NT2/D1 (cell line): ENCODE results near the gene NKAPL.

Experiments
- DNase-seq: peaks from one replicate; pipeline ENCODE4 v3.0.0-alpha.2; 2011; ENCODE audit warnings: low read depth, low spot score
- H3K27me3 ChIP-seq: 2 replicates; pipeline ENCODE4 v1.6.0; 2011; ENCODE audit warnings: mild to moderate bottlenecking; ENCODE audit not compliant: insufficient read length, insufficient read depth
- H3K36me3 ChIP-seq: 2 replicates; pipeline ENCODE4 v1.6.1; 2011; ENCODE audit warnings: mild to moderate bottlenecking, low read length, mixed read lengths; ENCODE audit not compliant: insufficient read depth, insufficient read length
- H3K4me1 ChIP-seq: 2 replicates; pipeline ENCODE4 v1.5.1; 2011; ENCODE audit not compliant: insufficient read depth, insufficient read length
- H3K4me3 ChIP-seq: 2 replicates; pipeline ENCODE4 v1.5.1; 2011; ENCODE audit warnings: low read depth; ENCODE audit not compliant: insufficient read length
- H3K9ac ChIP-seq: 2 replicates; pipeline ENCODE4 v1.6.0; 2011; ENCODE audit warnings: low read depth; ENCODE audit not compliant: insufficient read length
- H3K9me3 ChIP-seq: 2 replicates; pipeline ENCODE4 v1.5.1; 2011; ENCODE audit warnings: mild to moderate bottlenecking, low read length; ENCODE audit not compliant: insufficient read depth
- SUZ12 ChIP-seq: IDR thresholded peaks from 2 replicates; pipeline ENCODE4 v1.6.1; 2011; ENCODE audit not compliant: insufficient read length, insufficient read depth; ENCODE audit errors: extremely low read depth
- YY1 ChIP-seq: IDR thresholded peaks from 2 replicates; pipeline ENCODE4 v1.6.1; 2011; ENCODE audit not compliant: insufficient read length, insufficient read depth
- ZNF274 ChIP-seq: IDR thresholded peaks from 2 replicates; pipeline ENCODE4 v1.6.1; 2011; ENCODE audit warnings: mild to moderate bottlenecking, low read depth, low read length

The NKAPL gene

DNA sequence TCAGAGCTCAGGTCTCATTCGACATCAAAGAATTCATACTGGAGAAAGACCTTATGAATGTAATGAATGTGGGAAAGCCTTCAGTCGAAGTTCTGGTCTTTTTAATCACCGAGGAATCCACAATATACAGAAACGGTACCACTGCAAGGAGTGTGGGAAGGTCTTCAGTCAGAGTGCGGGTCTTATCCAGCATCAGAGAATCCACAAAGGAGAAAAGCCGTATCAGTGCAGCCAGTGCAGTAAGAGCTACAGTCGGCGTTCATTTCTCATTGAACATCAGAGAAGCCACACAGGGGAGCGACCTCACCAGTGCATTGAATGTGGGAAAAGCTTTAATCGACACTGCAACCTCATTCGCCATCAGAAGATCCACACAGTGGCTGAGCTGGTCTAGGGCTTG lies 26.3 kb upstream of the NKAPL start:
- no peaks in the 10 kb centered on the region; the same call in 1 of the 2 replicates for H3K9me3 ChIP-seq
- H3K4me3 ChIP-seq = no peak overlapping the region
- no peaks in the 10 kb centered on the region for H3K27me3 ChIP-seq
- no peak overlapping the region for H3K9ac ChIP-seq
- H3K4me1 ChIP-seq = no peaks in the 10 kb centered on the region
- TF ChIP-seq SUZ12 (no peak), YY1 (no peak), ZNF274 (no peak)
- H3K36me3 ChIP-seq = peaks cover 55% of the 10 kb centered on the region
- DNase-seq = no peak

GRCh38 chr6:28235912-28236452 lies 23.1 kb upstream of the NKAPL start:
- no peak overlapping the region for H3K9ac ChIP-seq
- H3K4me3 ChIP-seq = no peak overlapping the region
- no peaks in the 10 kb centered on the region; the same call in 1 of the 2 replicates for H3K9me3 ChIP-seq
- H3K36me3 ChIP-seq = peaks cover 28% of the 10 kb centered on the region
- H3K27me3 ChIP-seq = no peaks in the 10 kb centered on the region
- H3K4me1 ChIP-seq = no peaks in the 10 kb centered on the region
- no peak for DNase-seq
- no peak for TF ChIP-seq ZNF274
- no peak for TF ChIP-seq SUZ12
- TF ChIP-seq YY1 = no peak

DNA sequence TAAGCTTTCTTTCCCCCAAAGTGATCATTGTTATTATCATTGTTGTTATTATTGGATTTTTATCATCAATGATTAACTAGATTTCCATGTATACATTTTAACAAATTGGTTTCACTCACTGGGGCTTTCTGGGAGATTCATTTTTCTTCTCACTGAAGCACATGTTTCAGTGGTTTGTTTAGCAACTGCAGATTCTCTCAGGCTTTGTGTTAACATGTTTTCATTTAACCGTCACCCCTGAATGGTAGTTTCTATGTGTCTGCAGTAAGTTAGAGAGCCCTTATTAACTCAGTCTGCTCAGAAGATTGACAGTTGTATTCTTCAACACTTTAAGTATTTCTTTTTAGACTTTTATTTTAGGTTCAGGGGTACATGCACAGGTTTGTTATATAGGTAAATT lies 19.5 kb upstream of the NKAPL start:
- H3K27me3 ChIP-seq = no peaks in the 10 kb centered on the region
- no peak for TF ChIP-seq YY1
- no peak for TF ChIP-seq SUZ12
- no peak for TF ChIP-seq ZNF274
- H3K9ac ChIP-seq = no peak overlapping the region
- H3K4me3 ChIP-seq = no peak overlapping the region
- H3K4me1 ChIP-seq = no peaks in the 10 kb centered on the region
- H3K36me3 ChIP-seq = peaks cover 13% of the 10 kb centered on the region
- no peak for DNase-seq
- no peaks in the 10 kb centered on the region for H3K9me3 ChIP-seq

DNA sequence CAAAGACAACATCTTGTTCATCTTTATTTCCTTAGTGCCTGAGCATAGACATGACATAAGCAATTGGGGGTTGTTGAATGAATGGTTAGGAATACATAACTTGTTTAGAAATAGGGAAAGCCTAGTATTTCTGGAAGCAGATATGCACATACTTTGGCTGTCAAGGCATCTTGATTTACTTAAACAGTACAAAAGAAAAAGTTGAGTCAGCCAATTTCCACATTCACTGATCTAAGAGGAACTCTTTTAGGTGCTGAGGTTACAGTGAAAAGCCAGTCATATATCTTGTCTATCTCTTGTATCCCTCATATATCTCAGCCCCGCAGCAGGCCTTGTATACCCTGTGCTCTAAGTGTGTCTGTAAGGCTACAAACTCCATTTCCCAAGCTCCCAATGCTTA lies 18.6 kb upstream of the NKAPL start:
- H3K27me3 ChIP-seq = no peaks in the 10 kb centered on the region
- H3K9ac ChIP-seq = no peak overlapping the region
- TF ChIP-seq SUZ12 (no peak), YY1 (no peak), ZNF274 (no peak)
- H3K4me1 ChIP-seq = no peaks in the 10 kb centered on the region
- peaks cover 21% of the 10 kb centered on the region for H3K36me3 ChIP-seq
- no peaks in the 10 kb centered on the region for H3K9me3 ChIP-seq
- no peak overlapping the region for H3K4me3 ChIP-seq
- DNase-seq = no peak

DNA sequence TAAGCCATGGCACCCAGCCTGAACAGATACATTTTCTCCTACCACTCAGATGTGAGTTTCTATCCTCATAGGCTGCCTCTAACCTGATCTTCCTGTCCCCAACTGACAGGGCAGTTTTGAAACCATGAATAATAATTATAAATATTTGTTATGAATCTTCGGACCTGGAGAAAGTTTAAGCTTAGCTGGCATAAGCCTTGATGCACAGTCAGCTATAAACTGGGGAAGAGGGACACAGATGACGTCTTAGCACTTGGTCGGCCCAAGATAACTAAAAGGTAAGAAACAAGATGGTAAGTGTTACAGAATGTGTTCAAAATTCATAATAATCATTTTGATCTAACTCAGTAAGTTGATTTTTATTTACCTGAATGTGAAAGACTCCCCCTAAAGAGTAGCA lies 15.2 kb upstream of the NKAPL start:
- H3K9me3 ChIP-seq = no peaks in the 10 kb centered on the region
- H3K4me3 ChIP-seq = no peak overlapping the region
- H3K36me3 ChIP-seq = peaks cover 46% of the 10 kb centered on the region
- no peaks in the 10 kb centered on the region for H3K4me1 ChIP-seq
- H3K27me3 ChIP-seq = no peaks in the 10 kb centered on the region
- no peak overlapping the region for H3K9ac ChIP-seq
- TF ChIP-seq ZNF274 (no peak), YY1 (no peak), SUZ12 (no peak)
- DNase-seq = no peak

DNA sequence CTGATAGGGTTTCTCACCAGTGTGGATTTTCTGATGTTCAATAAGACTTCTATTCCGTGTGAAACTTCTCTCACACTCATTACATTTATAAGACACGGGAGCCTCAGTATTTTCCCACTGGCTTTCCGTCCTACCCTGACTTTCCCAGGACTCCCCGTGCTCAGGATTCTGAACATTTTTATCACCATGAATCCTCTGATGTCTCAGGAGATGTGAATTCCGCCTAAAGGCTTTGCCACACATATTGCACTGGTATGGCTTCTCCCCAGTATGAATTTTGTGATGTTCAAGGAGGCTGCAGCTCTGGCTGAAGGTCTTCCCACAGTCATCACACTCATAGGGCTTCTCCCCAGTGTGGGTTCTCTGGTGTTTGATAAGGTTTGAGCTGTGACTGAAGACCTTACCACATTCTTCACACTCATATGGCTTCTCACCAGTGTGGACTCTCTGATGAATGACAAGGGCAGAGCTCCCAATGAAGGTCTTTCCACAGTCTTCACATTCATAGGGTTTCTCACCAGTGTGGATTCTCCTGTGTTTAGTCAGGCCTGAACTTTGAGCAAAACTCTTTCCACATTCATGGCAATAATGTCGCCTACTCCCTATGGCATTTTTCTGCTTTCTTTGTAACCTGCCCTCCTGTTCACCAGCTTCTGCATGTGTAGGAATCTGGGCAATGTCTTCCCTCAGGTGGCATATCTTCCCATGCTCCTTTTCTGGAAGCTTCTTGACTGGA lies 13.7 kb upstream of the NKAPL start:
- no peak overlapping the region for H3K4me3 ChIP-seq
- H3K9ac ChIP-seq = no peak overlapping the region
- no peaks in the 10 kb centered on the region for H3K9me3 ChIP-seq
- no peaks in the 10 kb centered on the region for H3K27me3 ChIP-seq
- no peak for DNase-seq
- no peaks in the 10 kb centered on the region for H3K4me1 ChIP-seq
- TF ChIP-seq SUZ12 (no peak), ZNF274 (no peak), YY1 (no peak)
- peaks cover 54% of the 10 kb centered on the region for H3K36me3 ChIP-seq

- DNase-seq = no peak
- Histone ChIP-seq H3K9me3 (no peaks in the 10 kb centered on the region), H3K4me1 (no peaks in the 10 kb centered on the region), H3K36me3 (peaks cover 47% of the 10 kb centered on the region), H3K27me3 (no peaks in the 10 kb centered on the region), H3K9ac (no peak overlapping the region), H3K4me3 (no peak overlapping the region)
- TF ChIP-seq ZNF274 = no peak
- no peak for TF ChIP-seq SUZ12
- TF ChIP-seq YY1 = no peak
Observed at GRCh38 chr6:28248916-28249315, 10.2 kb upstream of the NKAPL start.

- peak overlapping the region; percentile 81 for H3K4me3 ChIP-seq
- DNase-seq = no peak
Observed at GRCh38 chr6:28250747-28251146, 8.3 kb upstream of the NKAPL start.

More at GRCh38 chr6:28250747-28251146, 8.3 kb upstream of the NKAPL start:
- H3K27me3 ChIP-seq = no peaks in the 10 kb centered on the region
- H3K36me3 ChIP-seq = peaks cover 30% of the 10 kb centered on the region
- no peaks in the 10 kb centered on the region for H3K9me3 ChIP-seq
- H3K4me1 ChIP-seq = no peaks in the 10 kb centered on the region
- no peak overlapping the region for H3K9ac ChIP-seq
- TF ChIP-seq SUZ12 = no peak
- no peak for TF ChIP-seq YY1
- no peak for TF ChIP-seq ZNF274
